BE2C (cell line): ENCODE measurements around the gene ANKRD27. TPM values are rescaled to one million over a fixed set of nuclear protein-coding genes. Genes with fewer than 3 reads are reported as not detected.
"Not testable (repeated sequence)": the region's sequence is repeated elsewhere in the genome, so short reads cannot be mapped to it uniquely, and the experiment has no call there.

Experiments
- DNase-seq: peaks from one replicate; pipeline ENCODE4 v3.0.0-alpha.2; 2020
- H3K27me3 ChIP-seq: fragments of 250-450 bp; sonication (Bioruptor Pico); 2 replicates; pipeline ENCODE4 v1.5.1; 2020; ENCODE audit warnings: mild to moderate bottlenecking
- H3K36me3 ChIP-seq: fragments of 250-450 bp; sonication (Bioruptor Pico); 2 replicates; pipeline ENCODE4 v1.5.1; 2020; ENCODE audit warnings: mild to moderate bottlenecking
- H3K4me1 ChIP-seq: fragments of 250-450 bp; sonication (Bioruptor Pico); 2 replicates; pipeline ENCODE4 v1.5.1; 2020
- H3K4me3 ChIP-seq: 2 replicates; pipeline ENCODE4 v1.5.1; 2011; ENCODE audit warnings: low read depth, low read length
- H3K9me3 ChIP-seq: fragments of 250-450 bp; sonication (Bioruptor Pico); 2 replicates; pipeline ENCODE4 v1.5.1; 2020
- CTCF ChIP-seq: IDR thresholded peaks from 2 replicates; pipeline ENCODE4 v1.5.1; 2012; ENCODE audit warnings: mild to moderate bottlenecking, low read depth, low read length
- polyA plus RNA-seq: library from polyadenylated mRNA; unstranded; fragments of >200 nt; gene quantifications from one replicate; pipeline ENCODE4 v1.2.1, GENCODE V29; 2012; ENCODE audit warnings: low read depth, missing spikeins; ENCODE audit not compliant: insufficient read length, insufficient read depth

ANKRD27 gene
- 15.1 TPM for polyA plus RNA-seq

DNA sequence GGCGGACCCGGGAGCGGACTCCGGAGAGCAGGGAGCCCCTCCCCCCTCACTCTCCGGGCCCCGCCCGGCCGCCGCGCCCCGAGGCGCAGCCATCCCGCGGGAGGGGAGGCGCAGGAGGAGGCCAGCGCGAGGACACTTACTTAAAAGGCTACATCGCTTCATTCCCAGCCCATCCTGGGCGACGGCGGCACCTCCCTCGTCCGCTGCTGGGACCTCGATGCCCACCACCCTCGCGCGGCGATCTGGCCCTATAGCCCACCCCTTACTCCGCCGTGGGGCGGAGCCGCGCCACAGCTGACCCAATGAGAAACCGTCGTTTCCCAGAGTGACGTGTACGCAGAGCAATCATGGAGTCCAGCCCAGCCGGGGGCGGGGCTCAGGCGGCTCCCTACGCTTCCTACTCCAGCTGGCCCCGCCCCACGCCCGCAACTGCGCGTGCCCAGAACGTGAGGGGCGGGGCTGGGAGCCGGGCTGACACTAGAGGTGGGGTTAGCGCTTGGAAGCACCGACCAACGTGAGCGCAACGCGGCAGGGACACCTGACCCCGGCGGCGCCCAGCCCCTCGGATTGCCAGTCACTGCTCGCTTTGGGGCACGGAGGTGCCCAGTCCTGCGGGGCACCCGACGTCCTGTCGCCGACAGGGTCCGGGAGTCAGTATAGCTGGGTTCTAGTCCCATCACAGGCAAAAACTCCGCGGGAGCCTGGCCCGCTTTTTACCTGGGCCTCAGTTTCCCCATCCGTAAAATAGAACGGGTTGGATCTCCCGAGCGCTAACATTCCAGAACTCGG is at the start of gene ANKRD27:
ANKRD27 (minus strand) TSS at position 250 of the 789 bp plus-strand sequence. CDS start 16,165 bp downstream, outside the sequence.
- no peak for TF ChIP-seq CTCF
- peaks cover 21% of the 10 kb centered on the region for H3K27me3 ChIP-seq
- peak; percentile 99 for DNase-seq
- H3K4me3 ChIP-seq: peak within 1 kb of the TSS; percentile 79
- H3K9me3 ChIP-seq: no peaks in the 10 kb centered on the region; the same call in 1 of the 2 replicates
- no peaks in the 10 kb centered on the region for H3K36me3 ChIP-seq
- H3K4me1 ChIP-seq: no peaks in the 10 kb centered on the region

- no peak overlapping the region for H3K4me3 ChIP-seq
- H3K36me3 ChIP-seq: no peaks in the 10 kb centered on the region
- no peaks in the 10 kb centered on the region for H3K4me1 ChIP-seq
- no peak for TF ChIP-seq CTCF
- H3K27me3 ChIP-seq: no peaks in the 10 kb centered on the region
- H3K9me3 ChIP-seq: no peaks in the 10 kb centered on the region
- no peak for DNase-seq
Measured at GRCh38 chr19:32720936-32721250, 45.9 kb upstream of the ANKRD27 start.

- no peaks in the 10 kb centered on the region for H3K9me3 ChIP-seq
- H3K36me3 ChIP-seq: no peaks in the 10 kb centered on the region
- H3K4me1 ChIP-seq: no peaks in the 10 kb centered on the region
- no peak overlapping the region for H3K4me3 ChIP-seq
- H3K27me3 ChIP-seq: no peaks in the 10 kb centered on the region
- no peak for DNase-seq
- TF ChIP-seq CTCF: no peak
Measured at GRCh38 chr19:32720216-32720935, 45.4 kb upstream of the ANKRD27 start.

DNA sequence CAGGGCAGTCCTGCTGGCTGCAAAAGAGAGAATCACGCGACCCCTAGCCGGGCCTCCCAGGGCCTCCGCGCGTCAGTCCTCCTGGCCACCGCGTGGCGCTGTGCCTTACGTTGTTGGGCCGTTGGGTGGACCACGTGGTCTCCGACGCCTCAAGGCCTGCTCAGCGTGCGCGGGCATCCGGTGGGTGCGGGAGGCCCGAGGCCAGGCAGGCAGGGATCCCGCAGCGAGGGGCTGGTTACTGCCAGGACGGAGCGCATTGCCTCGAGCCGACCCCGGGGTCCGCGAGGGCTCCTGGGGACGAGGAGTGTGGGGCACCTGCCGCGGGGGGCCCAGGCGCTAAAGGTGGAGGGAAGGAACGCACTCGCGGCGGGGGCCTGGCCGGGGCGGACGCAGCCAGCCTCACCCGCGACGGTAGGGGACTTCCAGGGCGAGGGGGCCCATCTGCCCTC is 44.7 kb upstream of the ANKRD27 start, which contains the start of gene TDRD12:
TDRD12 (plus strand) TSS at position 157 of the 449 bp plus-strand sequence. CDS start 306 bp downstream, outside the sequence.
- TF ChIP-seq CTCF: no peak
- no peak within 1 kb of the TSS for H3K4me3 ChIP-seq
- H3K9me3 ChIP-seq: no peaks in the 10 kb centered on the region
- no peaks in the 10 kb centered on the region for H3K4me1 ChIP-seq
- H3K36me3 ChIP-seq: no peaks in the 10 kb centered on the region
- peak; percentile 17 for DNase-seq
- no peaks in the 10 kb centered on the region for H3K27me3 ChIP-seq

- Histone ChIP-seq H3K4me3 (no peak overlapping the region), H3K4me1 (no peaks in the 10 kb centered on the region), H3K9me3 (no peaks in the 10 kb centered on the region), H3K36me3 (no peaks in the 10 kb centered on the region; the same call in 1 of the 2 replicates), H3K27me3 (no peaks in the 10 kb centered on the region)
- no peak for DNase-seq
- no peak for TF ChIP-seq CTCF
Measured at GRCh38 chr19:32718286-32718685, 43.3 kb upstream of the ANKRD27 start.

- H3K4me1 ChIP-seq: no peaks in the 10 kb centered on the region
- peaks cover 3% of the 10 kb centered on the region for H3K36me3 ChIP-seq
- H3K4me3 ChIP-seq: no peak overlapping the region
- no peak for DNase-seq
- no peaks in the 10 kb centered on the region for H3K27me3 ChIP-seq
- TF ChIP-seq CTCF: no peak
- H3K9me3 ChIP-seq: no peaks in the 10 kb centered on the region
Measured at GRCh38 chr19:32717496-32717895, 42.5 kb upstream of the ANKRD27 start.

GRCh38 chr19:32716203-32716602 is 41.2 kb upstream of the ANKRD27 start:
- not testable (repeated sequence) for H3K27me3 ChIP-seq, H3K9me3 ChIP-seq, H3K36me3 ChIP-seq, H3K4me1 ChIP-seq, DNase-seq, H3K4me3 ChIP-seq
